NT2/D1 (cell line): ENCODE results near the gene ABCA4.

Experiments
- SUZ12 ChIP-seq: IDR thresholded peaks from 2 replicates; pipeline ENCODE4 v1.6.1; 2011; ENCODE audit not compliant: insufficient read length, insufficient read depth; ENCODE audit errors: extremely low read depth
- ZNF274 ChIP-seq: IDR thresholded peaks from 2 replicates; pipeline ENCODE4 v1.6.1; 2011; ENCODE audit warnings: mild to moderate bottlenecking, low read depth, low read length

GRCh38 chr1:94056996-94057395 lies 64.0 kb downstream of the ABCA4 start:
- TF ChIP-seq ZNF274 = no peak
- TF ChIP-seq SUZ12 = no peak
